ENCODE data around the gene MYZAP.
A peak's percentile ranks its signal among the peaks of the same experiment; 100 is the strongest.

Gene MYZAP, protein sequence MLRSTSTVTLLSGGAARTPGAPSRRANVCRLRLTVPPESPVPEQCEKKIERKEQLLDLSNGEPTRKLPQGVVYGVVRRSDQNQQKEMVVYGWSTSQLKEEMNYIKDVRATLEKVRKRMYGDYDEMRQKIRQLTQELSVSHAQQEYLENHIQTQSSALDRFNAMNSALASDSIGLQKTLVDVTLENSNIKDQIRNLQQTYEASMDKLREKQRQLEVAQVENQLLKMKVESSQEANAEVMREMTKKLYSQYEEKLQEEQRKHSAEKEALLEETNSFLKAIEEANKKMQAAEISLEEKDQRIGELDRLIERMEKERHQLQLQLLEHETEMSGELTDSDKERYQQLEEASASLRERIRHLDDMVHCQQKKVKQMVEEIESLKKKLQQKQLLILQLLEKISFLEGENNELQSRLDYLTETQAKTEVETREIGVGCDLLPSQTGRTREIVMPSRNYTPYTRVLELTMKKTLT

DNA sequence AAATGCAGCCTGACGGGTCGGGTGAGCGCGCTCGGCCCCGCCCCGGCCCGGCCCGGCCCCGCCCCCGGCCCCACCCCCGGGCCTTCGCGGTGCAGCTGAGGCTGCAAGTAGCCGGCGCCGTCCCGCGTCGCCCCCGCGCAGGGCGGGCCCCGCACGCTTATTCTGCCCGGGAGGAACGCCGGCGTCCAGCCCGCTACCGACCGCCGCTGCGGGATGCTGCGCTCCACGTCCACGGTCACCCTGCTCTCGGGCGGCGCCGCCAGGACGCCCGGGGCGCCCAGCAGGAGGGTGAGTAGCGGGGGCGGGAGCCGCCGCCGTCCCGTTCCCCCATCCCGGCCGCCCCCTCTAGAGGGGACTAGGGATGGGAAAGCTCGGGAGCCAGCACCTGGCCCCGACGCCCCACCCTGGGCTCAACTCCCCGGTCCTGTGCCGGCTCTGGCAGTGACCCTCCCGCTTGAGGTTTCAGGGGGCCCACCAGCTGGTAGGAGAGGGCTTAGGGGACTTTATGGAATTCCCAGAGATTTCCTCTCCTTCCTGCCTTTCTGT, at the start of gene MYZAP:
Gene MYZAP, plus strand, starts transcription at position 83 of the 546 bp plus-strand sequence. Its CDS starts 131 bp downstream, at position 214.
- DNase-seq (ENCODE audit: low read depth in 3 of 3, low spot score in 1 of 3): peak in 2 of 3 donors; percentile 17 to 50

DNA sequence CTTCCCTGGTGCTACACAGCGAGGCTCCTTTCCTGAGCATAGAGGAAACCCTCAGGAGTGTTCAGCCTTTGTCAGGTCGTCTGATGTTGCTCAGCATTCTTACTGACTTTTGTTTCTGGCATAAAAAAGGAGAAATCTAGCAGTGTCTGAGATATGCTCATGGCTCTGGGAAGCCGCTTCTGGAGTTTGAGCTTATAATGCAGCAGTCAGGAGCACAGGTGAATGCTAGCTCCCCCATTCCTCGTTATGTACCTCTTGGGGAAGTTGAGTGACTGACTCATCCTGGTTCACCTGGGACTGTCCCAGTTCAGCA, 49.2 kb upstream of the MYZAP start:
- DNase-seq (ENCODE audit: low read depth in 3 of 3, low spot score in 1 of 3): no peak

DNA sequence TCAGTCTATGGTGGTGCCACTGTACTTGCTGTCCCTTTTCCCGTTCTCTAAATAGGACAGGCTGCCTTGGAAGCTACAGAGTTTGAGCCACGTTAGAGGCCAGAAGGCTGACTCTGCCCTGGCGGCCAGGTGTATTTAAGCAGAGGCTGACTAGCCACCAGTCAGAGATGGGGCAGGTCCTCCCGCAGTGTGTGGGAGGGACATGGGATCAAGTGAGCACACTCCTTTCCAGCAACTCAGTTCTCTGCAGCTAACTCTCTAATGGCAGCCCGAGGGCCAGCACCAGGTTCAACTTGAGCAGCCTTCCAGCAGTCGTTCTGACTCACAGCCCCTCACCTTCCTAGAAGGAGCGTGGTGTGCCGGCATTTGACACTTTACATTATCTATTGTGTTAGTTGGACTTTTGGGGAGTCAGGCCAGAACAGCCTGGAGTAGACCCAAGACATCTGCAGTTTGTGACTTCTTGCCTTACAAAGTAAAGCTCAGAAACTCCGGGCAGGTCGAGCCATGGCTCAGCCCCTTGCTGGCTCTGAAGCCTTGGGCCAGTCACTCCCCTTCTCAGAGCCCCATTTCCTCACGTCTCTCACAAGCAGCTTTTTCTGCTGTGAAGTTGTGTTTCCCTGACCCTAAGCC, 46.7 kb upstream of the MYZAP start:
- DNase-seq (ENCODE audit: low read depth in 3 of 3, low spot score in 1 of 3): no peak

DNA sequence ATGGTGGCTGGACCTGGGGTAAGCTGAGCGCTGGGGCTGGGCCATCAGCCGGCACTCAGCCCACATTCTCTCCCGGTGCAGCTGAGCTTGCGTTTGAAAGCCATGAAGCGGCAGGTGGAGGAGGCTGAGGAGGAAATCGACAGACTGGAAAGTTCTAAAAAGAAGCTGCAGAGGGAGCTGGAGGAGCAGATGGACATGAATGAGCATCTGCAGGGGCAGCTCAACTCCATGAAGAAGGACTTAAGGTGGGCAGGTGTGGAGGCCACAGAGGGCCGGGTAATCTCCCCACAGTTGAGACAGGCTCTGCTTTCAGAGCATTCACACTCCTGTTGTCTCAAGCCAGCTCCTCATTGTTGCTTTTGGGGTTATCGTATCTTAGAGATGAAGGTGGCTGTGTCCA, 45.7 kb upstream of the MYZAP start:
- no peak for DNase-seq (ENCODE audit: low read depth in 3 of 3, low spot score in 1 of 3)

DNA sequence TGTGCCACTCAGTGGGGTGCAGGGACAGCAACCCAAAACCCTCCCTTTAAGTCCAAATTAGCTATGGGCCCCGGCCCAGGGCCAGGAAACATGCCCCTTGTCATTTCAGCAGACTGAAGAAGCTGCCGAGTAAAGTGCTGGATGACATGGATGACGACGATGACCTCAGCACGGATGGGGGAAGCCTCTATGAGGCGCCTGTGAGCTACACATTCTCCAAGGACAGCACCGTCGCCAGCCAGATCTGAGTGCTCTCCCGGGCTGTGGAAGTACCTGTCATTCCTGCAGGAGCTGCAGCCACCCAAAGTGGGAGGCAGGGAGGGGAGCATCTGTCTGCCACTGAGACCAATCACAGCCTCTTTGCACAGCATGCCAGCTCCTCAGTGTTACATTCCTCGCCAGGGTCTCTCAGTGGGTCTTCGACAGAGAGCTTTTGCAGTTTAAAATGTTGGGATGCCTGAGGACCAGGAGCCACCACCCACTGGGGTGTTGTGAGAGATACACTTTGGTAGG, 44.4 kb upstream of the MYZAP start:
- no peak for DNase-seq (ENCODE audit: low read depth in 3 of 3, low spot score in 1 of 3)

DNA sequence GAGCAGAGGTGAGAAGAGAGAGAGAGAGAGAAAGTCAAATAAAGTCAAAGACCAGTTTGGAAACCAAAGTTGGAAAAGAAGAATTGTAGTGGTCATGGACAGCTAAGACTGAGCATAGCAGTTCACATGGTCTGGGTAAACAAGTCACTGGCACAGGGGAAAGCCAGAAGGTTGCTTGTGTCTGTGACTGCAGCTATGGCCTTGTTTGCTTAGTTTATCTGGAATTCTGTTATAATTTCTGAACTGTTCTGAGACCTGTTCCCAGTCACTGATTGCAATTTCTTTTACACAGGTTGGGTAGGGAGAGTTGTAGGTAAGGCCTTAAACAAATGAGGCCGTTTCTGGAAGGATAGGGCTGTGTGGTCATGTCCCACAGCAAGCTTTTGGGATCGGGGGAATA, 43.4 kb upstream of the MYZAP start:
- DNase-seq (ENCODE audit: low read depth in 3 of 3, low spot score in 1 of 3): no peak

DNA sequence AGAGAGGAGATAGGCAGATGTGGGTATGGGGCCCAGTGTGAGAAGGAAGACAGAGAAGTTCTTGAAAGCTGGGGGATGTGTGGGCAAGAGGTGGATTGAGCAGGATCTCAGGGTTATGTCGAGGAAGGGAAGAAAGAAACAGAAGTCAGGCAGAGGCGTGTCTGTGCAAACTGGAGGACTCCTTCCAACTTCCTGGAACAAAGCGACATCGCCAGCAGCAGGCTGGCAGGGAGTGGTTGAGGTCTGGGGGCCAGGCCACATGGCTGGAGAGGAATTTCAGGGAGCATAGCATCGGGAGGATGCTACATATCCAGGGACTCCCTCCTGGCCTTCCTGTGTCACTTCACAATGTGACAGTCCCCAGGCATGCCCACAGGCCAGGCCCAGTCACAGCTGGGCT, 42.9 kb upstream of the MYZAP start:
- DNase-seq (ENCODE audit: low read depth in 3 of 3, low spot score in 1 of 3): no peak

DNA sequence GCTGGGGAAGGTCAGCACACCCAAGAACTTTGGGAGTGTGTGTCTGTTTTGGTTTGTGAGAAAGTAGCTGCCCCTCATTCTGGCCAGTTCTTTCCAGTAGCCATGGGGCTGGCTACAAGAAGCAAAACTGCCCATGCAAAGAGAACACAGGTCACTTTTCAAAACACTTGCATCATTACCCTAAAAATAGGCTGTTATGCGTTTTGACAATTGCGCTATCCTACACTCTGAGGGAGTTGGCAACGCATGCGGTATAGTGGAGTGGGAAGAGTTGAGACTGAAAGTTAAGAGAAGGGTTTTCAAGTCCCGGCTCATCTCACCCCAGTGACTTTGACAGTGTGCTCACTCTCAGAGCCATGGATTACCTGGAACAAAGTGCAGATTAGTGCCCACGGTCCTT, 41.8 kb upstream of the MYZAP start:
- no peak for DNase-seq (ENCODE audit: low read depth in 3 of 3, low spot score in 1 of 3)

DNA sequence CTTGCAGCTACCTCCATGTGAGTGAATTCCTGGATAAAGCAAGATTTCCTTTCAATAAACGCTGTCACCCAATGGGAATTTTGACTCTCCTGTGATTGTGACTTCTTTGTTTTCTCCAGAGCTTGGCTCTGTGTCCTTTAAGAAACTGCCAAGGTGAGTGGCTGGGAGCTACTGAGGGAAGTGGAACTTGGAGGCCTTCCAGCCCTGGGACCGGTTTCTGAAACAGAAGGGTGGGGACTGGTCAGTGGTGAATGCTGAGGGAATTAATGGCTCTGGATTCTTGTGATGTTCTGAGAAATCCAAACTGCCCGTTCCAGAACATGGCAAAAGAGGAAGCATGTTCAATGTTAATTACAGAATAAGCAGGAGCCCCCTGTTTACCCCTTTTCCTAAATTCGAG, 41.1 kb upstream of the MYZAP start:
- DNase-seq (ENCODE audit: low read depth in 3 of 3, low spot score in 1 of 3): no peak

DNA sequence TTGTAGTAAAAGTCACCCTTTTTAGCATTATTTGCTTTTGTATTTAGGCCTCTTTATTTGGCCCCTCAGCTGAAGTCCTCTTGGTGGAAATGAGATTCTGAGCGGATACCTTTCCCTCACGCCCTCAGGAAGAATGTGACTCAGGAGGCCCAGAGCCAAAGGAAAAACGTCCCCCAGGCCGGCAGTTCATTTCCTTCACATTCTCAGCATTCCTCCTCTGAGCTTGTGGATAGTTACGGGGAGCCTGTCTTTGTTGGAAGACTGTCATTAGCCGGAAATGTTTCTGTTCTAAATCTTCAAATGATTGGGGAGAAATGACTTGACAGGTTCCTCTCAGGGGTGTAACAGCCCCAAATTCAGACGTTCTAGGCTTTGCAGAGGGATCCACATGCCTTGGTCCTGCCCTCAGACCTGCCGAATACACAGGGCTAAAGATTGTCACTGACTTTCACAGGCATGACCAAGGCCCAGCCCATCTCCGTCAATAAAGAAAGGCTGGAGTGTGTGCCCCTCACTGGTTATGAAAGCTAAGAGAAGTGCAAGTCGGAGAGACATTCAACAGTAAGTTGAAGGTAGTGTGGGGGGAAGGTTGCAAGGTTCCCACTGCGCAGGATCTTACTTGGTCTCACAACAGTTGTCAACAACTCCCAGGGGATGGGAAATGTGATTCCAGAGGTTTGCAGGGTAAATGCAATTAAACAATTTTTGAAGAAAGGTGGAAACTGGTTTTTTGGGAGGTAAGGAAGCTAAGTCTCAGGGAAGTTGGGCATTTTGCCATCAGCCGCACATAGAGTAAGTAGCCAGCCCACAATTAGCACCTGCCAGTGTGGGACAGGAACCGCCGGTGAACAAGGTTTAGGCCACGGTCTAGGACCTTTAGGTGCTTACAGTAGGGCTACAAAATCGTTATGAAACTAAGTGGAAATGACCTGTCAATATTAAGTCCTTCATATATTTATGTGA, 39.7 kb upstream of the MYZAP start:
- DNase-seq (ENCODE audit: low read depth in 3 of 3, low spot score in 1 of 3): no peak

DNA sequence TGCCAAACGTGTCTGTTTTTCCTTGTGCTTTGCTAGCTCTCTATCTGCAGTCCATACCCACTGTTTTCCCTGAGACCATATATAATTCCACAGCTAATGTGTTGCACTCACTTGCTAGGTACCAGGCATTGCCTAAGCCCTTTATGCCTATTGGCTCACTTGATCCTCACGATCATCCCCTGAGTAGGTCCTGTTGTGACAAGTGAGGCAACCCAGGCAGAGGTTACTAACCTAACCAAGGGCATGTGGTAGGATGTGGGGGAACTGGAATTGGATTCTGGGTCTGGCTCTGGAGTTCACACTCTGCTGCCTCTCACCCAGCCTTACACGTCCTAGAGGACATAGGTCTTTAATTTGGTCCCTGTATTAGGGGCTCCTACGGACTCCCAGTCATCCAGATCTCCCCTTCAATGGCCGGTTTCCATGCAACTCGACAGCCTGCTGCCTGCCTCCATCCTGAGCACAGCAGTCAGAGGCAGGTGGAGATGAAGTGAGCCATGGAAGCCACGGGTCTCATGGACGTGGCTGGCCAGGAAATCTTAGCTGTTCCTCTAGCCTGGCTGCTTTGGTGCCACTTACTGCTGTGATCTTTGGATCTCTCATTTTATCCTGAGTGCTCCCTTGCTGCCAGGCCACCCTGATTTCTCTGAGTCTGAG, 38.9 kb upstream of the MYZAP start:
- no peak for DNase-seq (ENCODE audit: low read depth in 3 of 3, low spot score in 1 of 3)

DNA sequence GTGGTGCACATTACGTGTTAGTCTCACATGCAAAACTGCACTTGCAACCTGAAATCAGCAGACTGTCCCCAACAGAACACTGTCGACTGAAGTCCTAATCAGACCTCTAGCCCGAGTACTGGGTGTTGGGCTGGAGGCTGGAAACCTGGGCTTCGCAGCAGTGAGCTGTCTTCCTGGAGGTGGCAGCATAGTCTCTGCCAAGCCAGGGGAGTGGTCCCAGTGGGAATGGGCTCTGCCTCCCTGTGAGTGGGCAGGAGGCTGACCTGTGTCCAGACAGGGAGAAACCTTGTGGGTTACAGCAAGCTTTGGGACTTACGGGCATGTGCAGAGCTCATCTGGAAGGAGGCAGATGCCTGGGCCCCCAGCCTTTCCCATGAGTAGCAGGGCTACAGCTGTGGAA, 38.2 kb upstream of the MYZAP start:
- DNase-seq (ENCODE audit: low read depth in 3 of 3, low spot score in 1 of 3): no peak

DNA sequence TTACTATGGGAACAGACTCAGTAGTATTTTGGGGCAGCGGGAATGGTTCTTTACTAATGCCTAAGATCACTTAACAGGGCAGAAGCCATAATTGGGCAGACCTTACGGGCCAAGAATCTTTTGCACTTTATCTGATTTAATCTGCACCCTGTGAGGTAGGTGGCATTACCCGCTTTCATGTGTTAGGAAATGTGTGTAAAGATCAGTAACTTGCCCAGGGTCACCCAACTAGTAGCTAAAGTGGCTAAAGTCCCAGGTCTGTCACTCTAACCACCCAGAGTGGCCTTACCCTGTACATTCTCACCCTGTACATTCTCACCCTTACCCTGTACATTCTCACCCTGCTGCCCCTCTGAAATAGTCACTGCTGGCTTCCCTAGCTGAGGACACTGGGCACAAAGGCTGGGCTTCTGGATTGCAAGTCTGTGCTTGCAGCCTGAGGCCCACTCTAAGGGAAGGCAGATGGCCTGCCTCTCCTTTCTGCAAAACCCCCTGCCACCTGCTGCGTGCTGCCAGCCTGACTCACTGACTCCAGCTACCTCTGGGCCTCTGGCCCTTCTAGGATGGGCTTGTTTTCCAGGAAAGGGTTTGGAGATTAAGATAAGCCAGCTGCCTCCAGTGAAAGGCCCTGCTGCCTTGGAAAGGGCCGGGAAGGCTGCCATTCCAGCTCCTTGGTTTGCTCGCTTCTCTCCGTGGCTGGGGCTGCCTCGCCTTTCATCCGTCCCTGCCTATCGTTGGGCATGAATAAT, 37.5 kb upstream of the MYZAP start:
- DNase-seq (ENCODE audit: low read depth in 3 of 3, low spot score in 1 of 3): no peak

DNA sequence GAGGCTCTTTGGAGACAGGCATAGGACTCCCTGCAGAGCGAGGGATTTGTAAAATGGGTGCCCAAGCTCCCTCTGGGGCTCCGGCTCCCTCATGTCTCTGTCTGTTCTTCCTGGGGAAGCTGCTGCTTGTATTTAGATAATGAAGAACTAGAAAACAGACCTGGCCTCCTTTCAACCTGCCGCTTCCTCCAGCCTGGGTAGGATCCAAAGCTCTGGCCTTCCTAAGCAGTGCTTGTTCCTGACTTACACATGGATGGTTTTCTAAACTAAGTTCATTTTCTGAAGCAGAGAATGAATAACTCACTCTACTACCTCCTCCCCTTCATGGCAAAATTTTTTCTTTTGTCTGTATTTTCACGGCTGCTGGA, 36.9 kb upstream of the MYZAP start:
- no peak for DNase-seq (ENCODE audit: low read depth in 3 of 3, low spot score in 1 of 3)

DNA sequence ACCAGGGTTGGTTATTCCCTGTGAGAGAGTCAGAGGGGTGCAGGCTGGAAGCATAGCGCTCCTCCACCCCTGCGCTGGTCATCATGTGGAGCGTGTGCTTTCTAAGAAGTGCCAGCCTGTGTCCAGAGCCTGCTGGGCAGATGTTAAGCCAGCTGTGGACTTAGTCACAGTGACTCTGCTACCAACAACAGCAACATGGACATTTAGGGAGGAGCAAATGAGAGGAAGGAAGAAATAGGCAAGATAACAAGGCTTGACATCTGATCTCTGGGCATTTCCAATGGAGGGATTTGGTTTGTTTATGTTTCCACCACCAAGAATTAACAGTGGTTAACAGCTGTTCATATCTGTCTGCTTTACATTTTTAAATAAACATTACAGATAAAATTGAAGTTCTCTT, 36.4 kb upstream of the MYZAP start:
- DNase-seq (ENCODE audit: low read depth in 3 of 3, low spot score in 1 of 3): no peak

DNA sequence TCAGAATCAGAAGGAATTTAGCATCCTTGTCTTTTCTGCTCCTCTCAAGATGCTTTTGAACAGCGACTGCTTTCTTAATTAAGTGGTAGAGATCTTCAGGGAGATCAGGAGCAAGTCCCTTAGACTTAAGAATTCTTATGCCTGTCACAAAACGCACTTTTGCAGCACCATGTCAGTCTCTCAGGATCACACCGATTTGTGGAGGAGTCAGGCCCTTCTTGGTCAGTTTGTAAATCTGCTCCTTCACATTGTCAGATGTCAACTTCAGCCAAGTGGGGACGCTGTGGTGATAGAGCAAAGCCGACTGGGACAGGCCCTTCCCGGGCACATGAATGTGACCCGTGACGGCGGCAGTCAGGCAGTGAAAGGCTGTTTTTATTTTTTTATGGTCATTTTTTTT, 35.7 kb upstream of the MYZAP start:
- DNase-seq (ENCODE audit: low read depth in 3 of 3, low spot score in 1 of 3): no peak

DNA sequence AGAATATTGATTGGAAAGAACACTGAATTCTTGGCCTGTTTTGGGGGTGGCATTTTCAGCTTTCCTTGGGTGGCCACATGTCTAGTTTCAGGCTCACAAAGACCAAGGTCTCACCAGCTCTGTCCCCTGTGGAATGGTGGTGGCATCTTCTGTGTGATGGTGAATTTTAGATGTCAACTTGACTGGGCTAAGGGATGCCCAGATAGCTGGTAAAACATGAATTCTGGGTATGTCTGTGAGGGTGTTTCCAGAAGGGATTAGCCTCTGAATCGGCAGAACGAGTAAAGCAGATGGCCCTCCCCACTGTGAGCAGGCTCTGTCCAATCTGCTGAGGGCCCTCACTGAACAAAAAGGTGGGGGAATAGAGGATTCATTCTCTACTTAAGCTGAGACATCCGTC, 34.4 kb upstream of the MYZAP start:
- no peak for DNase-seq (ENCODE audit: low read depth in 3 of 3, low spot score in 1 of 3)

DNA sequence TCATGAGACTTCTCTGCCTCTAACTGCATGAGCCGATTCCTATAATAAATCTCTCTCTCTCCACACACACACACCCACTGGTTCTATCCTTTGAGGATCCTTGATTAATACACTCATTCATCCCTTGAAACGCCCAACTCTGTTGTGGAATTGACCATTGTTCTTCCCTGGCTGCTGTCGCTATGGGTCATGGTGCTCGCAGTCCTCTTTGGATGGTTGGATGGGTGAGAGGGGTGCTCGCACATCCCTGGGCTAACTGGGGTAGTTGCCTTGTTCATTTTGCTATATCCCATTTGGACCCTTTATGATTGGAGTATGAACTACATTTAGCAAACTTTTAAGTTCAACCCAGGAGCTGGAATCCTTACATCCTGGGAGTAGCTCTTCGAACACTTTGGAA, 33.9 kb upstream of the MYZAP start:
- no peak for DNase-seq (ENCODE audit: low read depth in 3 of 3, low spot score in 1 of 3)

DNA sequence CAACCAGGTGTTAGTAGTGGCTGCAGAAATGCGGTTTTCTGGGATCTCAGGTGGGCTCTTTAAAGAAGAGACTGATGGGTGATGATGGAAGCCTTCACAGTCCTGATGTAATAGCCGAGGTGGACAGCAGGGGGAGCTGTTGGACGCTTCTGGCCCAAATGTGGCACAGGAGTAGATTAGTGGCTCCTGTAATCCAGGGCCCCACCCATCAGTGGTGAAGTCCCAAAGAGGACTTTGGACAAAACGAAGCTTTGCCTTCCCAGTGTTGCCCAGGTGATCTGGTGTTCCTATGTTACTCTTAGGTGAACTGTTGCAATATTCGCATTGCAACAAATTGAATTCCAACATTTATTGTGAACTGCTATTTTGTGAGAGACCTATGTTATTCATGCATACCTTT, 31.8 kb upstream of the MYZAP start:
- DNase-seq (ENCODE audit: low read depth in 3 of 3, low spot score in 1 of 3): peak in 2 of 3 donors; percentile 37 to 68
